C4-2B (cell line): ENCODE measurements around the gene IL17RD.

Source experiments
- CTCF ChIP-seq: fragments of 450-650 bp; conservative IDR thresholded peaks from 2 replicates; pipeline ENCODE4 v1.5.1; 2017; ENCODE audit warnings: mild to moderate bottlenecking
- ZFX ChIP-seq: fragments of 450-650 bp; IDR thresholded peaks from 2 replicates; pipeline ENCODE4 v1.6.1; 2017

- peak; percentile 19; the same call in 1 of the 2 replicates for TF ChIP-seq CTCF
- TF ChIP-seq ZFX = no peak
Measured at GRCh38 chr3:57141719-57142410, 23.3 kb downstream of the IL17RD start.
